Gastroesophageal sphincter (tissue), 4 donors: ENCODE measurements around the gene EHBP1. TPM values are rescaled to one million over a fixed set of nuclear protein-coding genes. Genes with fewer than 3 reads are reported as not detected.
"Not testable (repeated sequence)": the region's sequence is repeated elsewhere in the genome, so short reads cannot be mapped to it uniquely, and the experiment has no call there.

ENCODE experiments used
- ATAC-seq: fragments of 150-250 bp; one replicate; pipeline ENCODE4 v1.9.1; 2016; ENCODE audit warnings: mild to moderate bottlenecking, moderate library complexity
- H3K27ac ChIP-seq, 4 donors: fragments of 200-600 bp; sonication (generic) in 3 of 4; 1 replicate in 3 of 4; 2 replicates in 1 of 4; pipeline ENCODE4 v1.5.1; 2016 to 2019
- H3K27me3 ChIP-seq: fragments of 200-600 bp; sonication (generic); one replicate; pipeline ENCODE4 v1.5.1; 2019
- H3K36me3 ChIP-seq, 2 donors: fragments of 200-600 bp; sonication (generic); one replicate each; pipeline ENCODE4 v1.5.1; 2019; ENCODE audit warnings: control low read depth in 1 of 2
- H3K4me1 ChIP-seq, 3 donors: fragments of 200-600 bp; sonication (generic); 1 replicate in 2 of 3; 2 replicates in 1 of 3; pipeline ENCODE4 v1.5.1; 2016 to 2019; ENCODE audit warnings: control low read depth in 2 of 3
- H3K4me3 ChIP-seq, 2 donors: fragments of 200-600 bp; sonication (generic); one replicate each; pipeline ENCODE4 v1.5.1; 2019; ENCODE audit warnings: mild to moderate bottlenecking in 1 of 2, moderate library complexity in 1 of 2
- H3K9me3 ChIP-seq, 3 donors: fragments of 200-600 bp; sonication (generic); one replicate each; pipeline ENCODE4 v1.5.1; 2017 to 2019; ENCODE audit warnings: control low read depth in 2 of 3
- EP300 ChIP-seq: sonication (generic); formaldehyde crosslinking; IDR thresholded peaks from one replicate; pipeline ENCODE4 v1.6.1; 2017; ENCODE audit warnings: antibody characterized with exemption, mild to moderate bottlenecking
- POLR2A ChIP-seq, 2 donors: fragments of 450-650 bp; IDR thresholded peaks; one replicate each; pipeline ENCODE4 v1.6.1; 2017; ENCODE audit warnings: antibody characterized with exemption in 2 of 2, mild to moderate bottlenecking in 2 of 2, moderate library complexity in 1 of 2
- POLR2AphosphoS5 ChIP-seq: sonication (generic); formaldehyde crosslinking; IDR thresholded peaks from one replicate; pipeline ENCODE4 v1.6.1; 2017; ENCODE audit warnings: antibody characterized with exemption
- WGBS, 2 donors: methylation state at CpG; one replicate each; pipeline ENCODE4 v1.1.5; 2018; ENCODE audit warnings: low coverage in 1 of 2; 5-methylcytosine and 5-hydroxymethylcytosine counted together
- total RNA-seq, 4 donors: library from RNA; depleted of rRNA; stranded (reverse); fragments of >200 nt; gene quantifications; one replicate each; pipeline ENCODE4 v1.1.0, GENCODE V29; 2016
- TF ChIP-seq, protein P1 (sequence below), 4 experiments: fragments of 200-600 bp in 2 of 4; fragments of 450-650 bp in 2 of 4; sonication (generic) in 1 of 4; IDR thresholded peaks; one replicate each; pipeline ENCODE4 v1.5.1; 2017 to 2019; ENCODE audit warnings: antibody characterized with exemption in 4 of 4, mild to moderate bottlenecking in 2 of 4, moderate library complexity in 2 of 4

Gene EHBP1
- total RNA-seq, 4 donors from 2014 or later = 82.4 to 159 (median 146) TPM

DNA sequence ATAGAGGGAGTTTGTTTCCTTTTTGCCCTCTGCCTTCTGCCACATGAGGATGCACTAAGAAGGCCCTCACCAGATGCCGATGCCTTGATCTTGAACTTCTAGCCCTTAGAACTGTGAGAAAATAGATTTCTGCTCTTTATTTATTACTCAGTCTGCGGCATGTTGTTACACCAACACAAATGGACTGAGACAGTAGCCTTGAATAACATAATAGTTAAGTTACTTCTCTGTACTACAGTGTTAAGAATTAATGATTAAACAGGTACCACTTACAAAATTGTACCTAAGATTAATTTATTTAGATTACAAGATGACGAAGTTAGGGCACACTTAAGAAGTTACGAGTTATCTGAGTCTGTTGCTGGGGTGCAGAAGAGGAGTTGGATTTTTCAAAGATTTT lies 42.4 kb downstream of the EHBP1 start:
- Histone ChIP-seq H3K9me3 (no peaks in the 10 kb centered on the region), H3K36me3 (peaks cover 0 to 6% of the 10 kb centered on the region in 2 donors), H3K4me3 (no peak overlapping the region), H3K27ac (no peak overlapping the region), H3K4me1 (peaks cover 0 to 45% (median 0%) of the 10 kb centered on the region in 3 donors), H3K27me3 (no peaks in the 10 kb centered on the region)
- WGBS, 2 donors = 91 to 98% methylated on average over 3 to 4 of the region's 4 CpGs
- no peak for ATAC-seq
- TF ChIP-seq, protein P1, sequence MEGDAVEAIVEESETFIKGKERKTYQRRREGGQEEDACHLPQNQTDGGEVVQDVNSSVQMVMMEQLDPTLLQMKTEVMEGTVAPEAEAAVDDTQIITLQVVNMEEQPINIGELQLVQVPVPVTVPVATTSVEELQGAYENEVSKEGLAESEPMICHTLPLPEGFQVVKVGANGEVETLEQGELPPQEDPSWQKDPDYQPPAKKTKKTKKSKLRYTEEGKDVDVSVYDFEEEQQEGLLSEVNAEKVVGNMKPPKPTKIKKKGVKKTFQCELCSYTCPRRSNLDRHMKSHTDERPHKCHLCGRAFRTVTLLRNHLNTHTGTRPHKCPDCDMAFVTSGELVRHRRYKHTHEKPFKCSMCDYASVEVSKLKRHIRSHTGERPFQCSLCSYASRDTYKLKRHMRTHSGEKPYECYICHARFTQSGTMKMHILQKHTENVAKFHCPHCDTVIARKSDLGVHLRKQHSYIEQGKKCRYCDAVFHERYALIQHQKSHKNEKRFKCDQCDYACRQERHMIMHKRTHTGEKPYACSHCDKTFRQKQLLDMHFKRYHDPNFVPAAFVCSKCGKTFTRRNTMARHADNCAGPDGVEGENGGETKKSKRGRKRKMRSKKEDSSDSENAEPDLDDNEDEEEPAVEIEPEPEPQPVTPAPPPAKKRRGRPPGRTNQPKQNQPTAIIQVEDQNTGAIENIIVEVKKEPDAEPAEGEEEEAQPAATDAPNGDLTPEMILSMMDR (IDR thresholded peaks at IDR 0.05) = no peak
- TF ChIP-seq EP300 (no peak), POLR2AphosphoS5 (no peak), POLR2A (IDR thresholded peaks at IDR 0.05) (no peak)

- H3K36me3 ChIP-seq = peaks cover 0 to 14% of the 10 kb centered on the region in 2 donors
- H3K4me3 ChIP-seq = not testable (repeated sequence)
- WGBS, 2 donors = 100% methylated on average over 1 of the region's 1 CpG; no CpG with 5 or more reads in 1 of the 2 donors
These were observed 43.6 kb downstream of the EHBP1 start for GRCh38 chr2:62749111-62749510.

GRCh38 chr2:62757029-62757428 lies 51.5 kb downstream of the EHBP1 start:
- Histone ChIP-seq H3K9me3 (peaks cover 0 to 7% (median 0%) of the 10 kb centered on the region in 3 donors), H3K27me3 (no peaks in the 10 kb centered on the region), H3K36me3 (peaks cover 0 to 19% of the 10 kb centered on the region in 2 donors), H3K4me3 (no peak overlapping the region), H3K27ac (no peak overlapping the region), H3K4me1 (peaks cover 0 to 18% (median 0%) of the 10 kb centered on the region in 3 donors)
- ATAC-seq = no peak
- TF ChIP-seq, protein P1 (IDR thresholded peaks at IDR 0.05) = no peak
- TF ChIP-seq POLR2AphosphoS5 (no peak), EP300 (no peak)
- 100% methylated on average over 3 of the region's 3 CpGs for WGBS, 2 donors

More at GRCh38 chr2:62749111-62749510, 43.6 kb downstream of the EHBP1 start:
- H3K9me3 ChIP-seq, H3K27me3 ChIP-seq, H3K27ac ChIP-seq, ATAC-seq: not testable (repeated sequence)
- H3K4me1 ChIP-seq = peaks cover 0 to 33% (median 0%) of the 10 kb centered on the region in 3 donors

GRCh38 chr2:62760026-62760425 lies 54.5 kb downstream of the EHBP1 start:
- H3K27ac ChIP-seq = no peak overlapping the region
- WGBS, 2 donors = 80 to 92% methylated on average over 2 of the region's 2 CpGs
- H3K4me1 ChIP-seq = peaks cover 0 to 42% (median 0%) of the 10 kb centered on the region in 3 donors
- no peaks in the 10 kb centered on the region for H3K27me3 ChIP-seq
- no peak overlapping the region for H3K4me3 ChIP-seq
- no peak for ATAC-seq
- H3K9me3 ChIP-seq = no peaks in the 10 kb centered on the region
- no peak for TF ChIP-seq POLR2AphosphoS5
- TF ChIP-seq, protein P1 (IDR thresholded peaks at IDR 0.05) = no peak
- no peak for TF ChIP-seq POLR2A (IDR thresholded peaks at IDR 0.05)
- TF ChIP-seq EP300 = no peak
- H3K36me3 ChIP-seq = peaks cover 0 to 2% of the 10 kb centered on the region in 2 donors

GRCh38 chr2:62760555-62760954 lies 55.0 kb downstream of the EHBP1 start:
- Histone ChIP-seq H3K9me3 (no peaks in the 10 kb centered on the region), H3K4me3 (no peak overlapping the region), H3K36me3 (no peaks in the 10 kb centered on the region), H3K27me3 (no peaks in the 10 kb centered on the region), H3K4me1 (peaks cover 0 to 47% (median 0%) of the 10 kb centered on the region in 3 donors), H3K27ac (no peak overlapping the region)
- ATAC-seq = no peak
- TF ChIP-seq, protein P1 (IDR thresholded peaks at IDR 0.05) = no peak
- TF ChIP-seq POLR2AphosphoS5 (no peak), POLR2A (IDR thresholded peaks at IDR 0.05) (no peak), EP300 (no peak)
- 89 to 95% methylated on average over 2 of the region's 2 CpGs for WGBS, 2 donors
